NB4 (cell line): Measurements from ENCODE around the gene FBXW2.

ENCODE experiments used
- DNase-seq: peaks from one replicate; pipeline ENCODE4 v3.0.0; 2010; ENCODE audit warnings: low read depth
- H3K4me3 ChIP-seq: one replicate; pipeline ENCODE4 v1.5.1; 2011; ENCODE audit warnings: mild to moderate bottlenecking, low read depth, low read length, moderate library complexity
- CTCF ChIP-seq: IDR thresholded peaks from one replicate; pipeline ENCODE4 v1.5.1; 2012; ENCODE audit warnings: low read depth, low read length
- MAX ChIP-seq: IDR thresholded peaks from 2 replicates; pipeline ENCODE4 v1.6.1; 2011; ENCODE audit warnings: low read depth, low read length
- MYC ChIP-seq: IDR thresholded peaks from 2 replicates; pipeline ENCODE4 v1.6.1; 2011; ENCODE audit warnings: low read depth, low read length
- POLR2A ChIP-seq: IDR thresholded peaks from 2 replicates; pipeline ENCODE4 v1.6.1; 2011; ENCODE audit warnings: mild to moderate bottlenecking; ENCODE audit not compliant: insufficient read length; ENCODE audit errors: extremely low read depth

Gene FBXW2

GRCh38 chr9:120792898-120793765 lies at the start of gene FBXW2:
Gene FBXW2, minus strand, starts transcription at chr9:120793416. Its CDS starts 5,158 bp downstream, at chr9:120788258.
- no peak for TF ChIP-seq CTCF
- peak; percentile 62 for TF ChIP-seq MAX
- TF ChIP-seq POLR2A, result peak; percentile 97
- TF ChIP-seq MYC, result peak; percentile 84
- H3K4me3 ChIP-seq, result peak within 1 kb of the TSS; percentile 92
- DNase-seq, result peak; percentile 96

DNA sequence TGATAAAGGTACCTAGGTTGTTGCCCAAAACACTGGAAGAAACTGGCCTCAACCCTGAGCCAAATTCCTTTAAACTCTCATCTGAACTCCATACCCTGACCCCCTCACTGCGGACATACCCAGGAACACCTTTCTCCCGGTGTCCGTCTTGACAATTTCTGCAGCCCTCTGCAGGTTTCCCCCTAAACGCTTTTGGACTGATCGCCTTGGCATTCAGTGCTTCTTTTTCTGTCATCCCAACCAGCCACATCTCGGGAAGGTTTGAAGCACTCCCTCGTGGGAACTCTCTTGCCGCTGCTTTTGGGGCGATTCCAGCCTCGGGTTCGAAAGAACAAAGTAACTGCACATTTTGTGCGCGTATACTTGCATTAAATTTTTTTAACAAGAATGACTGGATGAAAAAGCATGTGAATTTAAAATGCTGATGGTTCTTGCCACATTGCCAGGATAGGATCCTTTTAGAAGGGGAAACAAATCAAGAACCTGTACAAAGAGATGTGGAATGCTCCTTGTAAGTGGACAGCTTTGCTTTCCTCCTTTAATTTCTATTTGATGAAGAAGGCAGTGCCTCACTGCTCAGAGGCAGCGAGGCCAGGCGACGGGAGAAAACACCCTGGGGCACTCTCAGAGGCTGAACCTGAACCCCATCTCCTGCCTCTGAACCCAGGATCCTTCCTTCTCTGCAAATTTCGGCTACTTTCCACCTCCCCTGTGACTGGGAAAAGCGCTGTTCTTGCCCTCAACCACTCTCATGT lies 48.9 kb upstream of the FBXW2 start:
- H3K4me3 ChIP-seq, result peak overlapping the region; percentile 95
- TF ChIP-seq MYC, result no peak
- no peak for TF ChIP-seq CTCF
- TF ChIP-seq MAX, result no peak
- TF ChIP-seq POLR2A, result no peak
- no peak for DNase-seq

- DNase-seq, result no peak
- TF ChIP-seq POLR2A (no peak), MYC (no peak), MAX (no peak)
- peak overlapping the region; percentile 2 for H3K4me3 ChIP-seq
These were observed 45.9 kb upstream of the FBXW2 start for GRCh38 chr9:120839146-120839545.

GRCh38 chr9:120837921-120838320 lies 44.7 kb upstream of the FBXW2 start:
- TF ChIP-seq MYC, result no peak
- TF ChIP-seq CTCF, result no peak
- no peak for TF ChIP-seq POLR2A
- TF ChIP-seq MAX, result no peak
- no peak for DNase-seq
- H3K4me3 ChIP-seq, result no peak overlapping the region

GRCh38 chr9:120833325-120833724 lies 40.1 kb upstream of the FBXW2 start:
- TF ChIP-seq POLR2A, result no peak
- TF ChIP-seq MYC, result no peak
- no peak for TF ChIP-seq MAX
- TF ChIP-seq CTCF, result no peak
- DNase-seq, result no peak
- H3K4me3 ChIP-seq, result no peak overlapping the region
